HG02943 (cell line): ENCODE data around the gene TNIK.

Experiments used
- ATAC-seq: cut with Tn5 transposase; IDR thresholded peaks from one replicate; pipeline ENCODE4 v1.9.1; 2021; ENCODE audit warnings: mild to moderate bottlenecking, low read depth, moderate library complexity; ENCODE audit not compliant: unreplicated experiment

TNIK gene

GRCh38 chr3:171185959-171186358 lies 274.2 kb downstream of the TNIK start:
- no peak for ATAC-seq

- no peak for ATAC-seq
Observed at GRCh38 chr3:171184372-171184771, 275.8 kb downstream of the TNIK start.

- ATAC-seq, result no peak
Observed at GRCh38 chr3:171183042-171183441, 277.2 kb downstream of the TNIK start.

- no peak for ATAC-seq
Observed at GRCh38 chr3:171181907-171182690, 278.1 kb downstream of the TNIK start.

DNA sequence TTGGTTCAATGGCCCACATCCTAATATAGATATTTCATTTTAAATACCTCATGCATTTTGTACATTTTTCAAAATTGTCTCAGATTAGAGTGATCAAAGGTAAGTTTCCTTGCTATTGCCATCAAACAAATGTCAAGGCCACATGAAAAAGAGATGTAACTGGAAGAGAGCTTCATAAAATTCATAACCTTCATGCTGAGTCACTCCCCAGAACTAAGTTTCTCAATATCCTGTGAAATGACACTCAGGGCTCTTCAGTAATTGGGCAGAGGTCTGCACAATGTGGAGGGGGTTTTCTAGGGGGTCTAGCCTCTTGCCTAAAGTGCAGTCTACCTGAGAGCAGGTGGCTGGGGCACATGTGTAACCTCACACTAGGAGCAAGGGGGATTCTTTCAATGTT lies 281.5 kb downstream of the TNIK start:
- no peak for ATAC-seq

DNA sequence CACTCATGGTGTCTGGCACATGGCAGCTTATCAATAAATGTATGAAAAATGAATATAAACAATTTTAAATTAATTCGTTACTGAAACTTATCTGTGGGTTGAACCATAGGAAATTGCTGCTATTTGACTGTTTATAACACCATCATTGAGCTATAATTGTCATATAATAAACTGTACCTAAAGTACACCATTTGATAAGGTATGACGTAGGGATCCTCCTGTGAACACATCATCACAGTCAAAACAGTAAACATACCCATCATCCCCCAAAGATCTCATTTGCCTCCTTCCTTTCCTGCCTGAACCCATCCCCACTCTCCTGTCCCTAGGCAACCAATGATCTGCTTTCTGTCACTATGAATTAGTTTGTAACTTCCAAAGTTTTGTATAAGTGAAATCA lies 282.7 kb downstream of the TNIK start:
- no peak for ATAC-seq

GRCh38 chr3:171177056-171177455 lies 283.1 kb downstream of the TNIK start:
- ATAC-seq, result no peak

DNA sequence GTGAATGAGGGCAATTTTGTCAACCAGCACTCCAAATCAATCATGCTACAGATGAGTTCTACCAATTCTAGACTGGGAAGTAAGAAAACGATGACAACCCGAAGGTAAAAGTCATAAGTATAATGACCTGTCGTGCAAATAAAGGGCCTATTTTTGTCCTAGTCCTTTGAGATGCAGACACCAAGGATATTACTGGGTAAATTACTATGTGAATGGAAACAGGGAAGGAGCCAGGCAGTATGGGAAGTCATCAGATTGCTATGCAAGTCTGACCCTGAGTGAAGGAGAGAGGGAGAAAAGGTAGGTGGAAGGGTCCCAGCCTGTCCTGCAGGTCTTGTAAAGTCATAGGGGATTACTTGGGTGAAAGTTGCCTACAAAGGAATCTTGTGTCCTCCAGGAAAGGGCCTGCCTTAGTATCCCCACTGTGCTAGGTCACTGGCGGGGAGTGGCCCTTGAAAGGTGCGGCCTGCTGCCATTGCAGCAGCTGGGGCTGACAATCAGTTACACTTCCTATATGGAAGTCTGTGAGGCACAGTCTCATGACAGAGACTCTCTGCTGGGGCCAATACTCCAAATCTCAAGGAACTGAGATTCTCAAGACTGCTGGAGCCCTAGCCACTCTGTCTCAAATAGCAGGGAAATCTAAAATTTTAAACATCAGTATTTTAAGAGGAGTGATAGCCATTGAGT lies 283.8 kb downstream of the TNIK start:
- ATAC-seq, result no peak

GRCh38 chr3:171175741-171176234 lies 284.4 kb downstream of the TNIK start:
- no peak for ATAC-seq

- ATAC-seq, result no peak
Observed at GRCh38 chr3:171173736-171174135, 286.5 kb downstream of the TNIK start.

- no peak for ATAC-seq
Observed at GRCh38 chr3:171172070-171172469, 288.1 kb downstream of the TNIK start.

DNA sequence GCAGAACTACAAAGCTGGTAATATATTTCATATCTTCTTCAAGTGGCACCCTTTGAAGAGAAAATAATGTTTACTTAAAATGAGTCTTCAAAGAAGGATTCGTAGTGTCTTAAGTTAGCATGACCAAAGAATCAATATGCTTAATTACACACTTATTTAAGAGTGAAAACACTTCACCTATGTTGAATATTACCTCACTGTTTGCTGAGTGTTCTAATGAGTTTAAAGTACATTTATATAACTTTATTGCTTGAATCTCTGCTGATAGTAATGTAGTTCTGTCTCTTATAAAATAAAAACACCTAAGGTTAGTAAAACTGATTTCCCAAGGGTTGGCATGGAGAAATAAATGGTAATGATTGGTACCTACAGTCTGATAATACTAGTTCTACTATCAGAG lies 290.3 kb downstream of the TNIK start:
- ATAC-seq, result no peak

- no peak for ATAC-seq
Observed at GRCh38 chr3:171169443-171169842, 290.8 kb downstream of the TNIK start.

DNA sequence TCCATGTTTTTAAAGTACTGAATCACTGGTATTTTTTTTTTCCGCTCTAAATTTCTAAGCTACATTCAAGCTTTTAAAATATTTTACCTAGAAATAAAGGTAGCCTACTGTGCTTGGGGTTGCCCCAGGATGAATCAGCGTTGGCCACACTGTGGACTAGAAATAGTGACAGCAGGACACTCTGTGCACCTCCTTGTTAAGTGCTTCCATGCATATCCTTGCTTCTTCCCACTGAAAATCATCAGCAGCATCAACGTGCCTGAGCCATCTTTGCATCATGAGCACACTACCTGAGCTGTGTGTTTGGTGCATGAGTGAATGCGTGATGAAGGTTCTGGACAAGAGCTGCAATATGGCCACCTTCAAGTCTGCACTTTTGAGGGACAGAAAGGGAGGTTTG lies 291.7 kb downstream of the TNIK start:
- ATAC-seq, result no peak

- no peak for ATAC-seq
Observed at GRCh38 chr3:171168086-171168485, 292.1 kb downstream of the TNIK start.

GRCh38 chr3:171165983-171166382 lies 294.2 kb downstream of the TNIK start:
- no peak for ATAC-seq

- no peak for ATAC-seq
Observed at GRCh38 chr3:171165499-171165921, 294.7 kb downstream of the TNIK start.

- no peak for ATAC-seq
Observed at GRCh38 chr3:171164067-171164465, 296.1 kb downstream of the TNIK start.

DNA sequence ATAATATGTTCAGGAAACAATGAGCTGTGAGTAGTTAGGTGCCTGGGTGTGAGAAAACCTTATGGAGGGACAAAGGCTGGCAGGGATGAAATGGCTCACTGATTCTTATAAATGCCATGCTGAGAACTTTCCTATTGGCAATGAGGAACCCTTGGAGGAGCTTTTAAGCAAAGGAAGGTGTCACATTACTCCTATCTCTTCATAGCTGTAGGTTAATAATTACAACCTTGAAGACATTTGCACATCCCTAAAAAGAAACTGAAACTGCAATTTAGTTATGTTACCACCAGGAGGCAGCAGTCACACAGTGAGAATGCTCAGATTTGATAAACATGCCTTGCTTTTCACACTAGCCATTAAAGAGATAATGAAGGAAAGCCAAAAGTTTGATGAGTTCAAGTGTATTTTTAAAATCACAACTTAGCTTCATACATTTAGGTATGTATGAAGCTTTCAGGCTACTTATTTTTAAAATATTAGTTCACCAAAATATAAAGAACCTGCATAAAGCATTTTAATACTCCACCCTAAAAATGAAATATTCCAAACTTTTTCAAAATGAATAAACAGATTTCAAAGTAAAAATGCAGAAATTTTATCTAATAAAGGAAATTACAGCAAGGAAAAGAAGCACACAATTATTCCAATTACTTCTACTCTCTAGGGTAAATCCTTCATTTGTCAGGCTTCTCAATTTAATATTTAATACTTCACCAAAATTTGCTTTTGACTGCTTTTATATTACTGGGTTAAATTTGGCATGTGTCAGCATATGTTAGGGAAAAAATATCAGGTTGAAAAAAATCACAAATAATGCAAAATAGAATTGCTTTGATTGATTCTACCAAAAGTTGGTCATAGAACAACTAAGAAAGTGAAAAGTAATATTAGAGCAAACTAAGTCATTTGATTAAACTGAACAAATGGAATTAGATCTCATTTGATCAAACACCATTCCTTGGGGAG lies 296.8 kb downstream of the TNIK start:
- ATAC-seq, result no peak

- no peak for ATAC-seq
Observed at GRCh38 chr3:171160325-171160724, 299.9 kb downstream of the TNIK start.

DNA sequence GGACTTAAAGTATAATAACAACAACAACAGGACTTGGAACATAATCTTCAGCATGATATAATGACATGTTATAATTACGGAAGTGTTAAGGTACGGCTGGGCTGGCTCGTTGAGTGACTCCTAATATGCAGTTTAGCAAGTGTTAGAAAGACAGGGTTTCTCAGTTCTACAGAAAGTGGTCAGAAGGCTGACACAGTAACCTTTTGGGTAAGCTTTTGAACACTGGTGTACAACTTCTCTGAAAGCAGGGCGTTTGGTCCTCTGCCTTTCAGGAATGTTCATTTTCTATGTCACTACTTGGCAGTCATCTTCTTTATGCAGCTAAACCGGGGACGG lies 300.4 kb downstream of the TNIK start:
- no peak for ATAC-seq
